GM18867 (cell line): Measurements from ENCODE around the gene SSUH2.
"Not testable (repeated sequence)": the region's sequence is repeated elsewhere in the genome, so short reads cannot be mapped to it uniquely, and the experiment has no call there.

ENCODE experiments used
- ATAC-seq: cut with Tn5 transposase; IDR thresholded peaks from one replicate; pipeline ENCODE4 v1.9.1; 2021; ENCODE audit warnings: mild to moderate bottlenecking, moderate library complexity; ENCODE audit not compliant: unreplicated experiment

Gene SSUH2

DNA sequence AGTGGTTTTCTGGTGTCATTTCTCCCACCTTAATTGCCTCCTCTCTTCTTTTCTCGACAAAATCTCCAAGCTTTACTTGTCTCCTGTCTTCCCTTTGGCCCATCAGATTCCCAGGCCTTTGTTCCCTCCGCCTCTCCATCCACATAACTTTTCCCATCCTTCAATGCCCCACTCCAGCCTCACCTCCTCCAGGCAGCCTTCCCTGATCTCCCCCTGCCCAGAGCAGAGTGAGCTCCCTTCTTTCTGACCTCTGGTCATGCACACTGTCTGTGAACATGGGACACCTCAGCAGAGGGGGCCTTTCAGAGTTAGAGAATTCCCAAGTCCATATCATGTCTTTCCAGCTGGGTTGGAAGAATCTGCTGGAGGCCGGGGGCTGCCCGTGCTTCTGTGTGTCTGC lies 14.6 kb upstream of the SSUH2 start:
- ATAC-seq, result no peak

DNA sequence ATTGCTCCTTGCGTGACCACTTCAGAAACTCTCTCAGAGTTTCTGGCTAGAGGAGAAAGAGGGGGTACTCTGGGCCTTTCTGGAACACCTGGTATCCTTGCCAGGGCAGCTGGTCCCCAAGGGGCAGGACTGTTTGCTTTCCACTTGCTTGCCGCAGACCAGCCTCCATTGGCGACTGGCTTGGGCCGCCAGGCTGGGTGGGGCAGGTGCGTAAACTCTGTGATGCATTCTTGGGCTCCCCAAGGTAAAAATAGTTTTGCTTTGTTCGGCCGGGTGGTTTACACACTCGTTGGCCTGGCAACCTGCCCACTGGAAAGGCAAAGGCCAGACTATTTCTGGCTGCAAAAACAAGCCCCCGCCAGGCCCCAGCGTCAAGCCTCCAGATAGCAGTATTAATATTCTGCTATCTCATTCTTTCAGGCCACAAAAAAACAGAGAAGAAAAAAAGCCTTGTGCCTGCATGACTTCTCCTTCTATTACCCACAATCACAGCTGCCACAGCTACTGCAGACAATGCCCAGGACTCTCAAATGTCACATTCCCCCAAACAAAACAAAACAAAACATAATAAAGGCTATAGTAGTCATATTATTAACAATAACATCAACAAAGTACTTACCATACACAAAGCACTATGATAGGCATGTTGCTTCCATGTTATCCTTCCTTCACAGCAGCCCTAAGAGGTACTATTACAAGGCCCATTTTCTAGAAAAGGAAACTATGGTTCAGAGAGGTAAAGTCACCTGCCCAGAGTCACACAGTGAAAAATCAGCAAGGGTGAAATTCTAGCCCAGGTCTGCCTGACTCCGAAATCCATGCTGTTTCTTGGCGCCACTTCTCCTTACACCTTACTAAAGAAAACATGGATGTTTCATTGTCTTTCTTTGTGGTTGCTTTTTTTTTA lies 14.0 kb upstream of the SSUH2 start:
- ATAC-seq, result peak; percentile 90

DNA sequence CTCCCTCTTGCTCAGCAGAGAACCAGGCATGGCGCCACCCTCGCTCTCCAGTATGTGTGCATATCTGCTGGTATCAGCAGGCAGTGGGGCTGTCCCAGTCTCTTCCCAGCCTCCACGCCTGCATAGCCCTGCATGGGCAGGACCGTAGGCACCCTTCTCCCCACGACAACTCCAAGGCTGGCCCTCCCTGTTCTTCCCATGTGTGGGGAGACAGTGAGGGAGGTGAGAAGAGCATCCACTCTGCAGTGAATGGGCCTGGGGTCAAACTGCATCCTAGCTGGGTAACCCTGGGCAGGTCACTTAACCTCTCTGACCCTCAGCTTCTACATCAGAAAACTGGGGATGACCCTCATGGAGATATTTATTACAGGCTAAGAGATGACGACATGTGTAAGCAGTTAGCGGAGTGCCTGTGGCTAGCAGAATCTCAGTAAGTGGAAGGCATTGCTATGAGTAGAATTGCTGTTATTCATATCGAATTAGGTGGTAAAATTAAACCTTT lies 13.3 kb upstream of the SSUH2 start:
- ATAC-seq, result peak; percentile 20

DNA sequence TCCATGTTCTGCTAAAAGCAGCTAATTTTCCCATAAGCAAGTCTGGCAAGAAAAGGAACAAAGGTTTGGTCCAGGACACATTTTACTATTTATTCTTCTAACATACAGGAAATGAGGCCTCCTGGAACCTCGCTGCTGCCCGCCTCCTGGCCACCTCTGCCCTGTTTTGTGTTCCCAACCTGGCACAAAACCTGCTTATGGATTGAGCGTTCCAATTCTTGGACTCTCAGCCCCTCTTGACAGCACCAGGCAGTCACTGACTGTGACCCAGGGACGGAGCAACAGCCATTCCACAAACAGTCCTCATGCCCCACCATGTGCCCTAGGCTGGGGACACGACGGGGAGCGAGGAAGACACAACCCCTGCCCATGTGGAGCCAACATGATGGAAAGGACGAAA lies 11.6 kb upstream of the SSUH2 start:
- ATAC-seq, result no peak

DNA sequence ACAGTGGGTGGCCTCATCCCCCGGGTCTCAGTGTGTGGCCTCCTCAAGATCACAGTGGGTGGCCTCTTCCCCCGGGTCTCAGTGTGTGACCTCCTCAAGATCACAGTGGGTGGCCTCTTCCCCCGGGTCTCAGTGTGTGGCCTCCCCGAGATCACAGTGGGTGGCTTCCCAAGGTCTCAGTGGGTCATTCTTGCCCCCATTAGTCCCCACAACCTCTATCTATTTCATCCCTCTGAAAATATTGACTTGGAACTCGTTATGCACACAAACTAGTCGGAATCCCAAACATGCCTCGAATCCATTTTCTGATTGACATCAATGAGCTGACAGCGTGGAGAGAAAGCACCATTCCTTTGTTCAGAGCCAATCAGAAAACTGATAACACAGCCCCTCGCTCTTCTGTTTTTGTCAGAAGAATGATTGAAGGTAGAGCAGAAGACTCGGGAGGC lies 10.8 kb upstream of the SSUH2 start:
- no peak for ATAC-seq

DNA sequence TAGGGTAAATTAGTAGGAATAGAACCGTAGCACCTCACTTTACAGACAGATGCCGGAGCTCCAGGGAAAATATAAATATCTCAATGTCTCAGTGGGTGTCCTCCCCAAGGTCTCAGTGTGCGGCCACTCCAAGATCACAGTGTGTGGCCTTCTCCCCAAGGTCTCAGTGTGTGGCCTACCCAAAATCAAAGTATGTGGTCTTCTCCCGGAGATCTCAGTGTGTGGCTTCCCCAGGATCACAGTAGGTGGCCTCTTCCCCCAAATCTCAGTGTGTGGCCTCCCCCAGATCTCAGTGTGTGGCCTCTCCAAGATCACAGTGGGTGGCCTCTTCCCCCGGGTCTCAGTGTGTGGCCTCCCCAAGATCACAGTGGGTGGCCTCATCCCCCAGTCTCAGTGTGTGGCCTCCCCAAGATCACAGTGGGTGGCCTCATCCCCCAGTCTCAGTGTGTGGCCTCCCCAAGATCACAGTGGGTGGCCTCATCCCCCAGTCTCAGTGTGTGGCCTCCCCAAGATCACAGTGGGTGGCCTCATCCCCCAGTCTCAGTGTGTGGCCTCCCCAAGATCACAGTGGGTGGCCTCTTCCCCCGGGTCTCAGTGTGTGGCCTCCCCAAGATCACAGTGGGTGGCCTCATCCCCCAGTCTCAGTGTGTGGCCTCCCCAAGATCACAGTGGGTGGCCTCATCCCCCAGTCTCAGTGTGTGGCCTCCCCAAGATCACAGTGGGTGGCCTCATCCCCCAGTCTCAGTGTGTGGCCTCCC lies 10.2 kb upstream of the SSUH2 start:
- ATAC-seq, result not testable (repeated sequence)

DNA sequence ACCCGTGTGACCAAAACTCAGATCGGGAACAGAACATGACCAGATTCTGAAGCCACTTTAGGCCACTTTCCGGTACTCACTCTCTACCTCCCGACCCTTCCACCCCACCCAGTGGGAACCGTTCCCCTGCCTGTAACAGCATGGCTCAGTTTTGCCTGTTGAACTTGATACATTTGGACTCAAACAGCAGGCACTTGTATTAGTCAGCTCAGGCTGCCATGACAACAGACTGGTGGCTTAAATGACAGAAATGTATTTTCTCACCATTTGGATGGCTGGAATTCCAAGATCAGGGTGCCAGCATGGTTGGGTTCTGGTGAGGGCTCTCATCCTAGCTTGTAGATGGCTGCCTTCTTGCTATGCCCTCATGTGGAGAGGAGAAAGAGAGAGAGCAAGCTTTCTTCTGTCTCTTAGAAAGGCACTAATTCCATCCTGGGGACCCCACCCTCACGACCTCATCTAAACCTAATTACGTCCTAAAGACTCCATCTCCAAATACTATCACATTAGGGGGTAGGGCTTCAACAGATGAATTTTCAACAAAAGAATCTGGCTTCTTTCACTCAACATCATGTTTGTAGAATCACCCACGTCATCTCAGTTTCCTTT lies 9.3 kb upstream of the SSUH2 start:
- ATAC-seq, result no peak

DNA sequence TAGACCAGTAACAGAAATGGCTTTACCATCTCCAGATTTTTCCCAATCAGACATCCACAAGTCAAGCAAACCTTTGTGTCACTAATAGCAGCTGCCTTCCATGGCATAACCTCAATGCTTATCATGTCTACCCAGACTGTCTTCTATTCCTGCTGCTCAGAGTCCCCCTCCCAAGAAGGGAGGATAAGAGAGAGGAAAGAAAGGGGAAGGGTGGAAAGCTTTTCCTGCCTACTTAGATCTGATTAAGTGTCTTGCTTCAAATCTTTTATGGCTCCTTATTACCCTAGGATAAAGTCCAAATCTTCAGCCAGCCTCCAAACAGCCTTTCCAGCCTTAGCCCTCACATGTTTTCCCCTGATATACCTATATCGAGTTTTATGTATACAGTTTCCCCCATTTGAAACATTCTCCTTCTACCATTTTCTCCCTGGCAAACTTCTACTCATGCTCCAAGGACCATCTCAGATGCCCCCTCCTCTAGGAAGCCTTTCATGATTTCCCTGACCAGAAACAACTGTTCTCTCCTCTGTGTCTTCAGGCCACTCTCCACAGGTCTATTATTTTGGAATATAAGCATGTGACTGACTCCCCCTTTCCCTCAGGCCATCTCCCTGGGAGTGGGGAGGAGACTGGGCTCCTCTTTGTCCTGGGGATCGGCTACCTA lies 7.9 kb upstream of the SSUH2 start:
- no peak for ATAC-seq

DNA sequence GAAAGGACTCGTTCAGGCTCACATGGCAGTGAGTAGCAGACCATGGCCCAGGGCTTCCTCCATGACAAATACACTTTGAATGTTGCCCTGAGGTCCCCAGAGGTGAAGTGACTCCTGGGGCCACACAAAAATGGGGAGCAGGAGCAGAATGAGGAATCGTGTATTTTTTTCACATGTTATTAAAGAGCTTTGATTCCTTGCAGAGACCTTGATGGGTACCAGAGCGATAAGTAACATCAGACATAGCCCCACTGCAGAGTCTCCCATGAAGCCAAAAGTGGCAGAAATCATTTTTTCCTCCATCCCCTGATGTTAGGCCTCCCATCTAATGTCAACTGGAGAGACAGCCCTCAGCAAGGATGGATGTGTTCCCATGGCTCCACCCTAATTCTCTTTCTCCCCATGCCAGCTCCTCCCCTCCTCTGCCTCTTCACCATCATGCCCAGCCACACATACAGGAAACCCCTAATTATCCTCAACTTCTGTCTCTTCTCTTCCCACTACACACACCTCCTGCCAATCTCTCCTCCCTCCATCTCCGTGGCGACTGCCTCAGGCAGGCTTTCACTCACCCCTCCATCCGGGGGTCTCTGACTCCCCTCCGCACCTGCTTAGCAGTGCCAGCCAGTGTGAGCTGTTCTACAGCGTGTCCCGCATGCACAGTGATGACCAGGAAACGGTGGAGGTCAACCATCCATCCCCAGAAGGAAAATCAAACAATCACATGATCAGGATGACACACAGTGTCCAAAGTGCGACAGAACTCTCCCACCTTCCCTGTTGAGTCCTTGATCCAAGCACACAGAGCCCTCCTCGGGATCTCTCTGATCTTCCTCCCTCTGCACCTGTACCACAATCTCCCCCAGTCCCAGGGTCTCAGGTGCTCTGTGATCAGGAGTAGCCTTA lies 7.1 kb upstream of the SSUH2 start:
- ATAC-seq, result no peak

DNA sequence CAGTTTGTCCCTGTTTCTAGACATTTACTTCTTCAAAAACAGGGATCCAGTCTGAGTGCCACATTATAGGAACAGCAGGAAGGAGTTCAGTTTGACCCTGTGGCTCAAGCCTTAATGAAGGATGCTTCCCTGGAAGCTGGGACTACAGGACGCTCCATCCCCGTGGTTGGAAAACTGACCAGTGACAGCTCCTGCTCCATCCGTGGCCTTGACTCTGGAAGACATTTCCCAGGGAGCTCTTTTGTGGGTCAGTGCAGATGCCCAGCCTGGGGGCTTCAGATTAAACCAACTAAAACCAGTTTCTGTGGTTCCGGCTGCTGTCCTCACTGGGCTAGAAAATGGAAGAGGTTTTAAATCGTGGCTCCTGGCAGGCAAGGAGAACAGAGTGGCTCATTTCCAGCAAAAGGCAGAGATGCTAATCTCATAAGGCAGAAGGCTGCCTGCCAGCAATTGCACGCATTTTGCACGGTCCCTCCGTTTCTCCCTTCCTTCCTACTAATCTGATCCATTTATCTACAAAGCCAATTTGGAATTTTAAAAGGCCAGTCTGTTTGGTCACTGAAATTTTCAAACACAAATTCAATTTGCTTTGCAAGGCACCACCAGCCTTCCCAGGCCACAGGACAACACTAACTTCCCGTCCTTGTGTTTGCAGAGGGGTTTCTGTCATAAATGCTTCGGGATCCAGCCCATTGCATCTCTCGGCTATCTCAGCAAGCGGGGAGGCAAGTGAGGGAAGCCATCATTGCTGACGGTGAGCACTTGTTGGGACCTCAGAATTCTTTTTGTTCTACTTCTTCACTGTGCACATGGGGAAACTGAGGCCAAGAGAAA lies 6.2 kb upstream of the SSUH2 start:
- no peak for ATAC-seq

DNA sequence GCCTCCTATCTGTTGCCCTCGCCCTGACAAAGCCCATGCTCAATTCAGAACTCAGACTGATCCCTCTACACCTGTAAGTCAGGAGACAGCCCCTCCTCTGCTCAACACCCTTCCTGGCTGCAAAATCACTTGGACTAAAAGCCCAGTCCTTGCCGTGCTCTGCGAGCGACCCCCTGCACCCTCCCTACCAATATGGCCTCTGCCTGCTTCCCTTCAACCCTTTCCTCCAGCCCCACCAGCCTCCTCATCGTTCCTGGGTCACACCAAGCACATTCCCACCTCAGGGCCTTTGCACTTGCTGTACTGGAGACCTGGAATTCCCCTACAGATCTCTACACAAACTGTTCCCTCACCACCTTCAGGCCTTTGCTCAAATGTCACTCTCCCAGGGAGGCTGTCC lies 5.2 kb upstream of the SSUH2 start:
- no peak for ATAC-seq

DNA sequence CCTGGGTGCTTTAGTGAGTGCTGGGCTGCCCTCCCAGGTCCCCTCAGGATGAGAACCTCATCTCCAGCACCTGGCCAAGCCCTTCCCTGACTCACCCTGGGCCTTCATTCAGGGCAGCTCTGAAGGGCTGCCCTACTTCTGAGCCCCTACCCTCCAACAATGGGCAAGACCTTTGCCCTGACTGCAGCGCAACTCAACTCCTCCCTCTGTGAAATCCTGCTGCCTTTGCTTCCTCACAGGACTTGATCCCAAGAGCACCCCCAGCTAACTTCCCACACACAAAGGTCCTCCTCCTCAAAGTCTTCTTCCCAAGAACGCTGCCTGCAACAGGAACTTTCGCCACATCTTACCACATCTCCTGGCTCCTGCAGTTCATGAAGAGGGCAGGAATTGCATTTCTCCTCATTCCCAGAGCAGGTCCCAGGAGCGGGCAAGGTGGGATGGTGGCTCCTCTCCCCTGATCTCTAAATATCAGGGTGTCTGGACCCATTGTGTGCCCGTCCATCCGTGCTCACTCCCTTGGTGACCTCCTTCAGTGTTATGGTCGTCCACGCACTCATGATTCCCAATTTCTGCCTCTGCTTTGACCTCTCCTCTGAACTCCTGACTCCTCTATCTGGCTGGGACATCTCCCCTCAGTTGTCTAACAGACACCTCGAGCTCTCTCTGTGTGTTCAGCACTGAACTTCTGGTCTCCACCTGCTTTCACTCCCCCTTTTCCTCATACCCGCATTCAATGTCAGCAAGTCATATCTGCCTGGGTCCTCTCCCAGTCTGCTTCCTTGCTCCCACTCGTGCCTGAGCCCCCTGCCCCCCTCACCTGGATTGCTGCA lies 4.5 kb upstream of the SSUH2 start:
- ATAC-seq, result no peak

DNA sequence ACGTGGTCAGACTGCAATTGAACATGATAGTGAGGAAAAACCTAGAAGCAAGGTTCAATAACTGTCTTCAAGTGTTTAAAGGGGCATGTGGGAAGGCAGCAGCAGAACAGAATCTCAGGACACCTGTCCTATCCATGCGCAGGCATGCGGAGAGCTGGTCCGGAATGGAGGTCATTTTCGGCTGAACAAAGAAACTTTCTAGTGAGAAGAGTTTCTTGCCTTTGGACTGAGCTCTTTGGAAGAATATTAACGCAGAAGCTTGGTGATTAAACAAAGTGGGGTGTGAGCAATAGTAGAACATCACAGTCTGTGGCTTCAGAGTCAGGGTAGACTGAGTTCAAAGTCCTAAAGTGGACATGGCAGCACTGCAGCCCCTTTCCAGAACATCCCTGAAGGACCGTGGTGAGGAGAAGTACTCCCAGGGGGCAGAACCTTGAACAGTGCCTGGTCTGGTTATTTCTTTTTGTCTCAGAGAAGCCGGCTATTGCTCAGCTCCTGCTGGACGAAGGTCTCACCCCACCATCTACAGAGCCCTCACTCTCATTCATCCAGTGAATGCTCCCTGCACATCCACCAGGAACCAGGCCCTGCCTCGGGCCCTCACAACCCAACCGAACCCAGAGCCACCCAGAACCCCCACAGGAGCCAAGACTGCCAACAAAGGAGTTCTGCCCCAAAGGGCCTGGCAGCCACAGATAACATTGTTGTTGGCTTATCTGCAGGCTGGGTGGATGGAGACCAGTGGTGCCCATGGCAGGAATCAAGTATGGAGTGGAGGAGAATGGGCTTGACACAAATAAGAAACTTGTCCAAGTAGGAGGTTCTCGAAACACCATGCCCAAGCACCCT lies 2.8 kb upstream of the SSUH2 start:
- ATAC-seq, result no peak

DNA sequence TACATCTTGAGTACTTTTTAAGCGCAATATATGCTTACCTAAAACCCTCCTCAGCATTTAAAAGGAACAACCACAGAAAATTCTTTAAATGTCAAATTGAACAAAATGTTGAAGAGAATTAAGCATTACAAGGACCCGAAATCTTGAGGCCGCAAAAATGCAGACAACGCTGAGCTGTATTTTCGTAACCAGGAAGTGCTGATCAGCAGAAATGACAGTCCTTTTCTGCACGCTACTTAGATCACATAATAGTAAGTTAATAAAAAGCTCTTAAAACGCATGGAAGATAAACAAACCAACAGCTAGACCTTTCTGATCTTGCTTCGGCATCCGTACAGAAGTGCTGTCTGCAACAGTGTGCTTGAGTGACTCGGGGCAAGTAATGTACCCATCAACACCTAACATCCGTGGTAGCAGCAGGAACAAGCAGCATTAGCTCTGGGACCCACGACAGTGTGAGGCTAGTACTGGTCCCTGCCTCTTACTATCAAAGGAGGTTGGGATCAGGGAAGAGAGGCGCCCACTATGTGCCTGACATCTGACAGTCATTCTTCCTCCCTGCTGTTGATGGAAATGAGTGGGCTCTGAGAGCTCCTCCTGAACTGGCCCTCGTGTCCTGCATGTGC lies 1.8 kb upstream of the SSUH2 start:
- no peak for ATAC-seq

DNA sequence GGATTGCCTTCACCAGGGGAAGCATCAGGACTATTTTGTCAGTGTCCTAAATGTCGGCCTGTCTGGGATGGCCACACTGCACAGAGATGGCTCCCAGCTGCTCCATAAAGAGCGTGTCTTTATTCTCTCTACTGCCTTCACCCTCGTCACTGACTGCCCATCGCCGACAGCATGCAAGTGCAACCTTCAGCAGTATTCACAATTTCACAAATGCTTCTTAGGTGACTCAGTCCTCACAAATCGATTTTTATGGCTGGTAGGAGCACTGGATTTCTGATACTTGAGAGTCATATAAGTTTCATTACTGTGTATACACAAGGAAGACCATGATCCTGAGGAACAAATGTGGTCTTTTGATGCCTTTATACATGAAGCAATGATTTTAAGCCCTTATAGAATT lies 1.1 kb upstream of the SSUH2 start:
- no peak for ATAC-seq

DNA sequence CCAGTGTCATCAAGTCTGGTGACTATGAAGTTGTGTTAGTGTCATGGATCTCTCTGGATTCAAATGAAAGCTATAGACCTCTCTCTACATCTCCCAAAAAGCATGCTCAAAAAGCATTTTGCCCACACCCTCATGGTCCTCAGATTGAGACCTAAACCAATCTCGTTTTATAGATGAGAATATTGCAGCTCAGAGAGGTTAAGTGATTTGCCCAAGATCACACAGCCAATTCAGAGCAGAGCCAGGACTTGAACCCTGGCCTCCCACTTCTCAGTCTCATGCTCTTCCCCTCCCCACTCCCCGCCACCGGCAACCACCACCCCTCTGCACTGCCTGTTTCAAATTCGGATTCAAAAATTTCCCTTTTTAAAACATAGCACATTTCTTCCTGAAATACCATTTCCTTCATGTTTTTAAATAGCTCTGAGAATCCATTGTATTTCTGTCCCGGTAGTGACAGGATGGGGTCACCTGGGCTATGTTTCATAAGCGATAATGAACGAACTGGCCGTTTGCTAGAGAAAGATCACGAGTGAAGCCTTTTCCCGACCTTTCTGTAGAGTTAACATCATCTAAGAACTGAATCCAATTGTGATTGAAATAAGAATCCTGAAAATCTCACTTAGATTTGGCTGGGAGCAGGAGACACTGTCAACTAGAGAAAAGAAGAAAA lies 769 bp downstream of the SSUH2 start:
- ATAC-seq, result no peak
